Right atrium auricular region (tissue), 2 donors: Measurements from ENCODE around the gene MROH7. TPM values are rescaled to one million over a fixed set of nuclear protein-coding genes. Genes with fewer than 3 reads are reported as not detected.

Experiments
- DNase-seq: peaks from one replicate; pipeline ENCODE4 v3.0.0-alpha.2; 2019; ENCODE audit warnings: low spot score
- H3K27ac ChIP-seq, 2 donors: fragments of 200-600 bp; sonication (generic); 1 replicate in 1 of 2; 2 replicates in 1 of 2; pipeline ENCODE4 v1.5.1; 2016 to 2019
- H3K27me3 ChIP-seq, 2 donors: fragments of 200-600 bp; sonication (generic); one replicate each; pipeline versions ENCODE4 v1.5.1 to v1.6.0; 2017 to 2019
- H3K36me3 ChIP-seq: fragments of 200-600 bp; sonication (generic); one replicate; pipeline ENCODE4 v1.5.1; 2016
- H3K4me1 ChIP-seq, 2 donors: fragments of 200-600 bp; sonication (generic); one replicate each; pipeline versions ENCODE4 v1.5.1 to v1.6.0; 2017 to 2019
- H3K4me3 ChIP-seq, 2 donors: fragments of 200-600 bp; sonication (generic); 1 replicate in 1 of 2; 2 replicates in 1 of 2; pipeline ENCODE4 v1.5.1; 2017 to 2019; ENCODE audit warnings: mild to moderate bottlenecking in 1 of 2, moderate library complexity in 1 of 2
- H3K9me3 ChIP-seq, 2 donors: fragments of 200-600 bp; sonication (generic); one replicate each; pipeline ENCODE4 v1.5.1; 2019
- total RNA-seq, 2 donors: library from RNA; depleted of rRNA; stranded (reverse); fragments of >200 nt; gene quantifications; one replicate each; pipeline ENCODE4 v1.1.0, GENCODE V29; 2016
- TF ChIP-seq, protein P1 (sequence below), 2 donors: fragments of 200-600 bp; sonication (generic); IDR thresholded peaks; one replicate each; pipeline ENCODE4 v1.5.1; 2019; ENCODE audit warnings: antibody characterized with exemption in 2 of 2

The MROH7 gene
- total RNA-seq, 2 donors from 2014 or later, result 5.5 to 6.9 TPM

- Histone ChIP-seq H3K4me3 (no peak overlapping the region), H3K36me3 (no peaks in the 10 kb centered on the region), H3K9me3 (peaks cover 0 to 13% of the 10 kb centered on the region in 2 donors), H3K27me3 (no peaks in the 10 kb centered on the region), H3K27ac (no peak overlapping the region), H3K4me1 (peaks cover 0 to 6% of the 10 kb centered on the region in 2 donors)
- no peak for DNase-seq
- TF ChIP-seq, protein P1, sequence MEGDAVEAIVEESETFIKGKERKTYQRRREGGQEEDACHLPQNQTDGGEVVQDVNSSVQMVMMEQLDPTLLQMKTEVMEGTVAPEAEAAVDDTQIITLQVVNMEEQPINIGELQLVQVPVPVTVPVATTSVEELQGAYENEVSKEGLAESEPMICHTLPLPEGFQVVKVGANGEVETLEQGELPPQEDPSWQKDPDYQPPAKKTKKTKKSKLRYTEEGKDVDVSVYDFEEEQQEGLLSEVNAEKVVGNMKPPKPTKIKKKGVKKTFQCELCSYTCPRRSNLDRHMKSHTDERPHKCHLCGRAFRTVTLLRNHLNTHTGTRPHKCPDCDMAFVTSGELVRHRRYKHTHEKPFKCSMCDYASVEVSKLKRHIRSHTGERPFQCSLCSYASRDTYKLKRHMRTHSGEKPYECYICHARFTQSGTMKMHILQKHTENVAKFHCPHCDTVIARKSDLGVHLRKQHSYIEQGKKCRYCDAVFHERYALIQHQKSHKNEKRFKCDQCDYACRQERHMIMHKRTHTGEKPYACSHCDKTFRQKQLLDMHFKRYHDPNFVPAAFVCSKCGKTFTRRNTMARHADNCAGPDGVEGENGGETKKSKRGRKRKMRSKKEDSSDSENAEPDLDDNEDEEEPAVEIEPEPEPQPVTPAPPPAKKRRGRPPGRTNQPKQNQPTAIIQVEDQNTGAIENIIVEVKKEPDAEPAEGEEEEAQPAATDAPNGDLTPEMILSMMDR (IDR thresholded peaks at IDR 0.05), result no peak
Observed at GRCh38 chr1:54643736-54644135, 2.1 kb downstream of the MROH7 start.

- peaks cover 0 to 13% of the 10 kb centered on the region in 2 donors for H3K9me3 ChIP-seq
- TF ChIP-seq, protein P1 (IDR thresholded peaks at IDR 0.05), result no peak
- H3K4me3 ChIP-seq, result no peak overlapping the region
- H3K27me3 ChIP-seq, result no peaks in the 10 kb centered on the region
- DNase-seq, result no peak
- H3K36me3 ChIP-seq, result no peaks in the 10 kb centered on the region
- peaks cover 0 to 6% of the 10 kb centered on the region in 2 donors for H3K4me1 ChIP-seq
- H3K27ac ChIP-seq, result peak overlapping the region; percentile 70 to 85
Observed at GRCh38 chr1:54645806-54646676, 4.5 kb downstream of the MROH7 start.

DNA sequence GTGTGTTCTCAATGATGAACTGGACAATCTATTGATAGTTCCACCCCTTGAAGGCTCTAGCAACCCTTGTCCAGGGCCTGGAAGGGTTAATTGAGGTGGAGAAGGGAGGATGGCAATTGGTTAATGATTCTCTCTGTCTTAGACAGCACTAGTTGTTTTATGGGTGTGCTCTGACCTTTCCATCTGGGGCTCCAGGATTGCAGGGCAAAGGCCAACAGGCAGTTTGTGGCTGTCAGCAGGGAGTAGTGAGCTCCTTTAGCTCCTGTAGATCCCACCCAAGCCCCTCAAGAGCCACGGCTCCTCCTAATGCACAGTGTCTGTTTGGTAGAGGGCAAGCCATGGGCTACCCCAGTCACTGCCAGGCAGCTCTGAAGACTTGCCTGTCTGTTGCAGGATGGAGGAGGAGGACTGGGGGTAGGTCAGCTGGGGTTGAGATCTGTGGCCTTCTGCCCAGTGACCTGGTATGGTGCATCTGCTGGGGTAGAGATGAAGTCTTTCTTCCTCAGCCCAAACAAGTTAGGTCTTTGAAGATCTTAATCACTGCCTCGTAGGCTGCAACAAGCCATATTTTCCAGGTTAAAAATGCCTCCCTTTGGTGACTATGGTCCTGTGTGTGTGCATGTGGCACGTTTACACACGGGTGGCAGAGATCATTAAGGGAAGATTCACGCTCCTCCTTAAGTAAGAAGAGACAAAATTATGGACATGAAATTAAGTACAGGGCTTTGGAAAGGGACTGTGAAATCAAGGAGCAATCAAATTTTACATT is 7.7 kb downstream of the MROH7 start:
- Histone ChIP-seq H3K4me1 (peaks cover 0 to 6% of the 10 kb centered on the region in 2 donors), H3K9me3 (no peaks in the 10 kb centered on the region), H3K27ac (no peak overlapping the region), H3K27me3 (no peaks in the 10 kb centered on the region), H3K36me3 (no peaks in the 10 kb centered on the region), H3K4me3 (no peak overlapping the region)
- TF ChIP-seq, protein P1 (IDR thresholded peaks at IDR 0.05), result no peak
- no peak for DNase-seq

- TF ChIP-seq, protein P1 (IDR thresholded peaks at IDR 0.05), result no peak
- Histone ChIP-seq H3K4me1 (peaks cover 0 to 6% of the 10 kb centered on the region in 2 donors), H3K9me3 (no peaks in the 10 kb centered on the region), H3K36me3 (no peaks in the 10 kb centered on the region), H3K27me3 (no peaks in the 10 kb centered on the region), H3K27ac (no peak overlapping the region), H3K4me3 (no peak overlapping the region)
- no peak for DNase-seq
Observed at GRCh38 chr1:54649921-54650320, 8.3 kb downstream of the MROH7 start.

DNA sequence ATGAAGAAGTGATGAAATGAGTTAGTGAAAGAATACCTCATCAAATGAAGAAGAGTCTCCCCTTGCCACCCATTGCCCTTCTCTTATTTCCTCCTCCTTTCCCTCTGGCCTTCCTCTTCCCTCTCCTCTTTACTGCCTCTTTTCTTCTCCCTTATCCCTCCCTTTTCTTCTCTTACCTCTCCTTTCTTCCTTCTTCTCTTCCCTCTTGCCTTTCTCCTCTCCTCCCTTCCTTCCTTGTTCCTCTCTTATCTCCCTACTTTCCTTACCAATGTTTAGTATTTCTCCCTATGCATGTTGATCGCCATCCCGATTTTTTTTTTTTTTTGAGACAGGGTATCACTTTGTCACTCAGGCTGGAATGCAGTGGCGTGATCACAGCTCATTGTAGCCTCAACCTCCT is 8.8 kb downstream of the MROH7 start:
- Histone ChIP-seq H3K4me1 (peaks cover 0 to 6% of the 10 kb centered on the region in 2 donors), H3K27ac (no peak overlapping the region), H3K36me3 (no peaks in the 10 kb centered on the region), H3K4me3 (no peak overlapping the region), H3K9me3 (no peaks in the 10 kb centered on the region), H3K27me3 (no peaks in the 10 kb centered on the region)
- TF ChIP-seq, protein P1 (IDR thresholded peaks at IDR 0.05), result no peak
- no peak for DNase-seq
